GM03348 (cell line): Measurements from ENCODE around the gene SNORC.

Source experiments
- DNase-seq: peaks from one replicate; pipeline ENCODE4 v3.0.0; 2012; ENCODE audit warnings: low spot score

SNORC gene

DNA sequence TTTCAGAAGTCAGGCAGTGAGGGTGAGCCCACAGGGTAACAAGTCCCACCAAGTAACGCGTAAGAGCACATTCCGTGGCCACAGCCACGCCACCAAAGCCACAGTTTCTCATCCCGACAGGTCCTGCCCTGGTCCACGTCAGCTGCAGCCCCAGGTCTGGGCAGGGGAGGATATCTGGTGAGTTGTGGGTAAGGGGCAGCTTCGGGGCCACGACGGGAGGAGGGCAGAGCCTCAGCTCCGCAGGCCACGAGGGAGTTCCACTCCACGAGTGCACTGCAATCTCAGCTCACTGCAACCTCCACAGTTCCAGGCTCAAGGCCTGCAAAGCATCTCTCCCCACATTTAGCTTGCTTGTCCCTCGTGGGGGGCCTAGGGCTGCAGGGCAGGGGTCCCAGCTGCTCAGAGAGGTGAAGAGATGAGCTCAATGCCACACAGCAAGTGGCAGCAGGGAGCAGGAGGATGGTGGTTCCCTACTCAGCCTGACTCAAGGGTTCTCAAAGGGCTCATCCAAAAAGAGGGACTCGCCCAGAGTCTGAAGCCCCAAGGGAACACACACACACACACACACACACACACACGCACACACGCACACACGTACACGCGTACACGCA is 12.5 kb downstream of the SNORC start:
- DNase-seq, result no peak

DNA sequence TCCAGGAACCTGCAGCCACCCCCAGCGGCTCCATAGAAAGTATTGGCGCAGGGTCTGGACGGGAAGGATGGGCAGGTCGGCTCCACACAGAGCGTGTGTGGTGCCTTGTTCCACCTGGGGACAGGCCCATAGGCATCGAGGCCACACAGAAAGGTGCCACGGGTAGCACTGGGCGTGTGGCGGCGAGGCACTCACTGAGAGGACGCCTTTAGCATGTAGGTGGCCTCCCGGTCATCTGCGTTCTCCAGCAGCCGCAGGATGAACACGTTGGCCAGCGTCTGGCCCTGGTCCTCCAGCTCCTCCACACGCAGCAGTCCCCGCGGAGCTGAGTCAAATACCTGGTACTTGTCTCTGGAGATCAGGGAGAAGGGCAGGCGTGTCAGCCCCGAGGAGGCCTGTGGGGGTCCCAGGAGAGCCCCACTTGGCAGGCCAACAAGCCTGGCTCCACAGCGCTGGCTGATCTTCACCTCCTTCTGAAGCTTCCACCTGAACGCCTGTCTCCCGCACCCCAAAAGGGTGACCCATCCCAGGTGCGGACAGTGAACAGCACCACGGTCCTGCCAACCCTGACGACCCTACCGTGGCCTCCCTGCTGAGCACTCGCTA is 13.2 kb downstream of the SNORC start:
- DNase-seq, result no peak

DNA sequence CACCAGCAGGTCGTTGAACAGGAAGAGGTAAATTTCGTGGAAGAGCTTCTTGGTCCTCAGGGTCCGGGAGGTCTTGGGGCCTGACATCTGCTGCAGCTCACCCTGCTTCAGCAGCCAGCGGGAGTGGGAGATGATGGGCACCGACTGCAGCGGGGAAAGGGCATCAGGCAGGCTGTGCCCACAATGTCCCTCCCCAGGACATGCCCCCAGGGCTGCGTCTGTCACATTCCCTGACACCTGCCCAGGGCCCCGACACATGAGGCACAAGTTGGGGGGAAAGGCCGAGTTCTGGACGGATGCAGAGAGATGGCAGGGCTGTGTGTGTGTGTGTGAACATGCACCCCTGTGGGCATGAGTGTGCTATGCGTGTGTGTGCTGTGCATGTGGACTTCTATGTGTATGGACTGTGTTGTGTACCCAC is 13.9 kb downstream of the SNORC start:
- DNase-seq, result no peak

DNA sequence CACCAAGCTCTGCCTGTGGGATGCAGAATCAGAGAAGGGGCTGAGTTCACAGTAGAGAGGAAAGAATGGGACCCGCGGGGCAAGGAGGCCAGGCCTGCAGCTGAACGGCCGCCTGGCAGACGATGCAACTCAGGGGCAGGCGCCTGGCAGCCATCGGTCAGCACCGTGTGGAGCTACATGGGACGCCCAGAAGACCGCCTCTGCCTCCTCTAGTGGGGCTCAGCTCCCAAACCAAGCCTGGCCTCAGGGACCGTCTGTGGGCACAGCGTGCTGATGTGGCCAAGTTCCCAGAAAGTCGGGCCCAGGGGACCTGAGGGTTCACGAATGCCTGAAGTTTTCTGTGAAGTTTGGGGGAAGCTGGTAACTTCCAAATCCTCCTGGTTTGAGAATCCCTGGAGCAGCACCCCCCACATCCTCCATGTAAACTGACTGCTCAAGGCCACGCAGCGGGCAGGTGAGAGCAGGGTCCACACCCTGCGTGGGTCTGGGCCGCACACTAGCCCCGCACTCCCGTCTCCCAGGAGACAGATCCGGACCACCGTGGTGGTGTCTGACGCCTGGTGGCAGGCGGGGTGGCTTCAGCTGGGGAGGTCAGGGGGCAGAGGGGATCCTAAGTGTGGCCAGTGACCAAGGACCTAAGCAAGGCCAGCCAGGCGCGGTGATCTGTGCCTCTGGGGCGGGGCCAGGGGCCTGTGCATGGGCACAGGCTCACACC is 14.6 kb downstream of the SNORC start:
- no peak for DNase-seq

DNA sequence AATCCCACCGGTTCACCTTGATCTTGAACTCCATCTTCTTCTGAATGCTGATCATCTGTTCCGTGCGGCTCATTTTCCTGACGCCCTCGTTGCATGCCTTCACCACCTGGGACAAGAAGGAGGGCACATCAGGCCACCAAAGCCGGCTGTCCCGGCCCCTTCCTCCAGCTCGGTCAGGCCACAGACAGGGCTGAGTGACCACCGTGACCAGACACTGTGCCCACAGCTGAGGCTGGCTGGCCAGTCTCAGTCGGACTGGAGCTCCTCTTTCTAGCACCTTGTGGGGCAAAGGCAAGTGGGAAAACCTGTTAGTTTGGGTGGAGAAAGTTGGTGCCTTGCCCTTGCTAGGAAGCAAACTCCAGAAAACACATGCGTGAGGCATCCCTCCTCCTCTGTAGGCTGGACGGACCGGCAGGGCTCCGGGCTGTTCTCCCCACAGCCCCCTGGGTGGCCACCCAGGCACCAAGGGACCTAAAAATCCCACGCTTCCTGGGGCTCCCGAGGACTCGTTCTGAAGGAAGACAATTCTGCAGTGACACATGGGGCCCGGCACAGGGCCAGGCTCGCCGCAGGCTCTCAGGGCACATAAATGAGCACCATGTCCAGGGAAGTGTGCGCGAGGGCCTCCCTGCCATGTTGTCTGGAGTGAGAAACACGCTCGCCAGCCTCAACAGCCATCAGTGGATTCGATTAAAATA is 15.3 kb downstream of the SNORC start:
- DNase-seq, result no peak

DNA sequence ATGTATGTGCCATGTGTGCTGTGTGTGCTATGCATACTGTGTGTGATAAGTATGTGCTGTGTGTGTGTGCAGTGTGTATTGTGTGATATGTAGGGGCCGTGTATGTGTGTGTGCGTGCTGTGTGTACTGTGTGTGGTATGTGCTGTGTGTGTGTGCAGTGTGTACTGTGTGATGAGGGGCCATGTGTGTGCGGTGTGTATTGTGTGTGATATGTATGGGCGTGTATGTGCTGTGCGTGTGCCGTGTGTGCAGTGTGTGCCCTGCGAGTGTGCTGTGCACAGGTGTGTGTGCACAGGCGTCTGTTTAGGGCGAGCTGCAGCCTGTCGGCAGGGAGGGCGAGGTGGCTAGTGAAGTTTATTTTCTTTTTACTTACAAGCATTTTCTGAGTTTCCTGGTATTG is 16.1 kb downstream of the SNORC start:
- DNase-seq, result no peak

DNA sequence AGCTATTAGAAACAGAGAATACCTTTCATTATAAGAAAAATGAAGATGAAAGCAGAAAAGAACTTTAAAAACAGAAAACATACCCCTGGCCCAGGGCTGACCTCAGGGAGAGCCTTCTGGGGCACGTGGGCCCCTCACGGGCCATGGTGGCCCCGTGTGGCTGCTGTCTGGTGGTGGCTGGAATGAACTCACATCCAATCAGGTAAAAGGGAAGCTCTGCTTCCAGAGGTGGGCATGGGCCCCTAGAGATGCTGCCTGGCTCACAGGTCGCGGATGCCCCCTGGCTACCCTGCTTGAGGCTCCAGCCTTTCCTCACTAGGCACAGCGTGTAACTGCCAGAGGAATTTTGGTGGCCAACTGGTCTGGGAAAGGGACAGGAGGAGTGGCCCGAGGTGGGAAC is 16.6 kb downstream of the SNORC start:
- DNase-seq, result no peak

DNA sequence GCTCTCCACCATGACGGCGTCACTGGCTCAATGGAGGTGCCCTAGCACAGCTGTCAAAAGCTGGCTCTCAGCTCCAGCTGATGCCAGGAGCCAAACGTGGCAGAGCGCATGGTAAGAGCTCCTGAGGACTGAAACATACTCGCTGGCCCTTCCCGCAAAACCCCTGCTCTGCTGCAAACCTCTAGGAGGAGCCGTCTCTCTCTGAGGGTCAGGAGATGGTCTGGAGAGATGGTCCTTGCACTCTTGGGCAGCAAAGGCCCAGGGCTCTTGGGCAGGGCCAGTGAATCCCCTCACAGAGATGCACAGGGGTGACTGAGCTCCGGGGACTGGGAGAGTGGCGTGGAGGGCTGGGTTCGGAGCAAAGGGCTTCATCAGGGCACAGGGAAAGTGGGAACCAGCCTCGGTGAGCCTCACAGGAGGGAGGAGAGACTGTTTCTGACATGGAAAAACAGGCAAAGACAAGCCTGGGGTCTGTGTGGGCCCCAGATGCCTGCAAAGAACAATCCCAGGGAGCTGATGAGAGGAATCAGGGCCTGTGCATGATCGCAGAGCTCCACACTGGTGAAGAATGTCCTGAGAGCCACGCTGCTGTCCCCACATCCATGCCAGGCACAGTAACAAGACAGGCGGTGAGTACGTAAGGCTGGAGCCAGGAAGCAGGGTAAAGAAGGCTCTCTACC is 17.2 kb downstream of the SNORC start:
- DNase-seq, result no peak

DNA sequence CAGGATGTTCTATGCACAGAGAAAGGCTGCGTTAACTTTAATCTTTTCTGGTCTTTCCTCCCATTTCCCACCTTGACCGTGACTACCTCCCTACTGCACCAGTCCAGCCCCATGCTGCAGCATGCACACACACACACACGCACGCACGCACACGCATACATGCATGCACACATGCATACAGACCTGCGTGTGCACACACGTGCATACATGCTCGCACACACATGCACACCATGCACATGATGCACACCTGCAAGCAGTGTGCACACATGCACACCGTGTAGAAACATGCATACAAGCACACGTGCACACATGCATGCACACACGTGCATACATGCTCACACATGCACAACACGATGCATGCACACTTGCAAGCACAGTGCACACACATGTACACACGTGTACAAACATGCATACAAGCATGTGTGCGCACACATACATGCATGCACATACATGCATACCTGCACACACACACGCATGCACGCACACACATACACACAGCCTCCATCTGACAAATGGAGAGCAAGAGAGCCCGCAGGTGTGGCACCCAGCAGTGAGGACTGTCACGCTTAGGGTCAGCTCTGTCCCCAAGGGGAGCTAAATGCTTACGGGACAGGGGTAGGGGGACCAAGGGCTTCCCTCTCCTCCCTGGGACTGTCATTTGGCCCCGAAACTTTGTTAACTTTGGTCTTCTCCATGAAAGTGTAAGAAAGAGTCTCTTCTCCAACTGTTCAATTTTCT is 18.2 kb downstream of the SNORC start:
- DNase-seq, result no peak

DNA sequence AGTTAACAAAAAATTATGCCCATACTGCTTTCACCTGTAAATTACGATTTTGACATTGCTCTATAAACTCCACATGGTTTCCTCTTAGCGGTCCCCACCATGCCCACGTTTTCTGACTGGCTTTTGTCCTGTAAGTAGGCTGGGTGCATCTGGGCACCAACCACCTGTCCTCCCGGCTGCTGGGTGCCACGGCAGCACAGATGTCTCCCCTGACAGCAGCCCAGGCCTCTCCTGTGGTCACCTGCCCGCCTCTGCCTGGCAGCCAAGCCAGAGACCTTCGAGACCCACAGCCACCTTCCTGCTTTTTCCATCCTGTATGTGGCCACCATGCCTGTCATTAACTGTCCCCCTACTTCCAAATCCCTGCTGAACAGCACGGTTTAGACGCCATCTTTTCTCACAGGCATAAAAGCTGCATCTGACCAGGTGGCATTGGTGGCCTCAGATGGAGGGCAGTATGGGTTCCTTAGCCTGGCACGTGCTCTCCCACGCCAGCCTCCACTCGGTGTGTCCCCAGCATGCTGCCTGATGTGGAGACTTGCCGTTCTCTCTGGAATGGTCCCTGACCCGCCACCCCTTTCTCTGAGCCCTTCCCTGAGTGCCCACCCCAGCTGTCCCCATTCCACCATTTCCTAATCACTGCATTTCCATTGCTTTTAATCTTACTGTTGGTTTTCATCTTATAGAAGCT is 18.9 kb downstream of the SNORC start:
- DNase-seq, result no peak

DNA sequence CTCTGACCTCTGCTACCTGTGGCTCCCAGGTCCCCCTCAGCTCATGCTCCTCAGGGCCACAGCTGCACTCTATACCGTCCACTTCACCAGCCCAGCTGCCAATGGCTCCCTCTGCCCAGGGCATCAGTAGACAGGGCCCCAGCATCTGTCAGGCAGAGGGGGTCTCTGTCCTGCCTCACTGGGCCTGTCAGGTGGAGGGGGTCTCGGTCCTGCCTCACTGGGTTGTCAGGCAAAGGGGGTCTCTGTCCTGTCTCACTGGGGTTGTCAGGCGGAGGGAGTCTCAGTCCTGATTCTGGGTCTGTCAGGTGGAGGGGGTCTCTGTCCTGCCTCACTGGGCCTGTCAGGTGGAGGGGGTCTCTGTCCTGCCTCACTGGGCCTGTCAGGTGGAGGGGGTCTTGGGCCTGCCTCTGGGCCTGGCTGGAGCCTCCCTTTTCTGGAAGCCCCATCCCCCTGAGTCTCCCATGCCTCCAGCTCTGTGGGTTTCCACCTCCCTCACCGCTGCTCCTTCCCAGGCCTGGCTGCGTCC is 19.9 kb downstream of the SNORC start:
- DNase-seq, result no peak

DNA sequence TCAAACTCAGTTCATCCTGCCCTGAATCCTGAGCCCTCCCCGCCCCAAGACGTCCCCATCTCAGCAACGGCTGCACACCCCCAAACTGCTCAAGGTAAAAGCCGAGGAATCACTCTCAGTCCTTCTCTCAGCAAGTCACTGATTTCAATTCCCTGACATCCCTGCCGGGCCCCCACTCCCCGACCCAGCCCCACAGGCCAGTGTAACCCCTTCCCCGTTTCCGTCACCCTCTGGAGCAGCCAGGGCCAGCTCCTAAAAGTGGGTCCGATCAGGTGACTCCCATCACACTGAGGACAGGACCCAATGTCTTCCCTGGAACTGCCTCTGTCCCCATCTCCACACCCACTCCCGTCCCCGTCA is 20.5 kb downstream of the SNORC start:
- DNase-seq, result no peak

DNA sequence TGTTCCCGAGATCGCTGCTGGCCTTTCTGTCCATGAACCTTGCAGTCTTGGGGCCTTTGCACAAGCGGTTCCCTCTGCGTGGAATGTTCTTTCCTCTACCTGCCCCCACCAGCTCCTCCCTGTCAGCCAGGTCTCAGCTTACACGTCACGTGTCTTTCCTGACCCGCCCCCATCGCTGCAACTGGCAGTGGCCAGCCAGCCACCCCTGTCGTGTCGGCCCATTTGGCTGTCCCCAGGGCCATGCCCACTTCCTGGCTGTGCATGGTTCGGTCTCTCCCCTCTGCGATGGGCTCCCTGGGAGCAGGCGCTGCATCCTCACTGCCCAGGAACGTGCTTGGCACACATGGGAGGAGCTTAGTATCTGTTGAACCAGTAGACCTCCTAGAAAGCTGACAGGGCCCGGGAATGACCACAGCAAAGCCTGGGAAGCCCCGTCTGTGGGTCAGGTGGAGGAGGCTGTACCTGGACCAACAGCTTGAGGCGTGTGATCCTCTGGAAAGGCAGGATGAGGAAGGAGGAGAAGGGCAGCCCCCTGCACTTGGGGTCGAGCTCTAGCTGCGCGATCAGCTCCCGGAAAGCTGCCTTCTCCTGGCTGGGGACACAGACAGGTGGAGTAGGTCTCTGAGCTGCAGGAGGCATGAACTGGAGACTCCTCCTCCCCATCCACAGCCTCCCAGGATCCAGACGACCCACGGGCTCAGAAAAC is 21.0 kb downstream of the SNORC start:
- DNase-seq, result no peak

DNA sequence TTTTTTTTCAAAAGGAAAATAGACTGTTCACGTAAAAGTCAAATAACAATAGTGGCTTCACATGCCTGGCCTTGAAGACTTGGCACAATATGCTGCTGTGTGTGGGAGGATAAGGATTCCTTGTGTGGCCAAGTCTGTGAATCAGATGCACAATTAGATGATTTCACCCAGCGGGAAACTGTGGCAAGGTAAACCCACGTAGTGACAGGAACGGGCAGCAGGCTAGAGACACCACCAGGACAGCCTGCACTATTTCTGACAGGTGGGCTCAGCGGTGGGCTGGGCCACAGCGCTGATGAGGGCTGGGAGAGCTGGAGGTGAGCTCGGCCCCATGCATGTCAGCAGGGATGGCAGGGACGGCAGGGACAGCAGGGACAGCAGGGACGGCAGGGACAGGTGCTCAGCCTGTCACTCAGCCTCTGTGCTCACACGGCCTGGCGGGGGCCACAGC is 21.6 kb downstream of the SNORC start:
- DNase-seq, result peak; percentile 82

DNA sequence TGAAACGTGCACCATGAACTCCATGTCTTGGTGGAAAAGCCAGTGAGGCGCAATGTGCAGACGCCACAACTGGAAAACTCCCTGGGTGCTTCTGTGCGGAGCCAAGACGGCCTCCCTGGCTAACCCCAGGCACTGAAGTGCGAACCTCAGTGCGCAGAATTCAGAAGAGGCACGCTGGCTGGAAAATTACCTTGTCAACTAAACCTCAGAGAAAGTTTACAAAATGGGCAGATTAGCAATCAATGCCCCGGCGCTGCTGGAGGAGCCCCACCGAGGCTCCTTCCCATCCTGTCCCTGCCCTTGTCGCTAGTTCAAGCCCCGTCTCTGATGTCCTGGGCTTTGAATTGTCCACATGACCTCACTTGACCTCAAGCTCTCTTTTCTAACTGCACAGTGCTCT is 22.2 kb downstream of the SNORC start:
- no peak for DNase-seq

DNA sequence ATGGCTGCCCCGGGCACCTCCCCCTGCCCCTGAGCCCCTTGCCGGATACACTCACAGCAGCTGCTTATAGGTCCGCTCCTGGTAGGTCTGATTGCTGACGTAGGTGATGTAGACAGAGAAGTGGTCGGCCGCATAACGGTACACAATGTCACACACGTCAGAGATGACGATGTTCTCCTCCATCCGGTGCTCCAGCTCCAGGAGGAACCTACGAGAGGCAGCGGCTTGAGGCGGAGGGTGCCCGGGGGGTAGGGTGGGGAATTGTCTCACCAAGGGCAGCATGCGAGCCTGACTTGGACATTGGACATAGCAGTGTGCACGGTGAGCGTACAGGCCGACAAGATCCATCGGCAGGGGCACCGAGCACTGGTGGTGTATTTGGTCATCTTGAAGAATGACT is 22.8 kb downstream of the SNORC start:
- no peak for DNase-seq

DNA sequence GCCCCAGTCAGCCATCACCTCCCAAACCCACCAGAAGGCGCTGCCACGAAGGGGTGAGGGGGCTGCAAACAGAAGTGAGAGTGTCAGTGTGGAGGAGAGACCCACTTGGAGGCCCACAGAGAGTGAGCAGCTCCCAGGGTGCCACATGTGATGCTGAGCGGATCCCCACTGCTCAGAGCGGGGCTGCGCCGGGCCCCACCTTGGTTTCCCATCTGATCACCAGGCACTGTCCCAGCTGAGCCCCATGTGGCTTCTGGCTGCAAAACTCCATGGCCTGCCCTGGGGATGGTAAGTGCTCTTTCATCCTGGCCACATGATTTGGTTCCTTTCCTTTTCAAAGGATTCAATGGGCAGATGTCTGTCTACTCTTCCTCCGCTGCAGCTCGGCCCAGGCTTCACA is 23.8 kb downstream of the SNORC start:
- no peak for DNase-seq

DNA sequence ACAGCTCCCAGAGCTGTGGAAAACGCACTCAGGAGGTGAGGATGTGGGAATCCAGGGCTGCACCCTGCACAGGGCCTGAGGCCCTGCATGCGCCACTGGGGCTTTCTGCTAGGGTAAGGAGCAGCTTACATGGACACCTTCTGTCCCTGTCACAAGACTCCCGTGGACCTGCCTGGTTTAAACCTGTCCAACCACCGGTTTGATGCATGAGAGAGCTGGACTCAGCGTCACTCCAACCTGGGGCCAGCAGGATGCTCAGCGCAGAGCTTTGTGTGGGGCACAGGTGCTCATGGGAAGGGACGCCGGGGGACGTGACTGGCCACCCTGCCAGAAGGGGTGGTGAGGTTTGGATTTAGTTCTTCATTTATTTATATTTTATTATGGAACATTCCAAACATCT is 24.2 kb downstream of the SNORC start:
- DNase-seq, result no peak

DNA sequence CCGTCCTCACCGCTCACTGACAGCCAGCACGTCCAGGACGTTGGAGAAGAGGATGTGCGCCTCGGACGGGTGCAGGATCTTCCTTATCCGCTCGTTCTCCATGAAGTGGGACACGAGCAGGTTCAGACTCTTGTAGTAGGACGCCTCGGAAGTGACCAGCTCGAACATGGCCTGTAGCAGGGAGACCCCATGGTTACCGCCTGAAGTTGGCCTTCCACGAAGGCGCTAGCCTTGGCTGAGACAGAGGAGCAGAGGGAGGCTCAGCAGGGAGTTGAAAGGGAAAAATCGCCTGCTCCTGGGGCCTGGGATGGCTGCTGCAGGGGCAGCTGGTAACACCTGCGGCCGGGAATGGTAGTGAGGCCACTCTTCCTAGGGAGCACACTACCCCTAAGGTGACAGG is 24.7 kb downstream of the SNORC start:
- no peak for DNase-seq

DNA sequence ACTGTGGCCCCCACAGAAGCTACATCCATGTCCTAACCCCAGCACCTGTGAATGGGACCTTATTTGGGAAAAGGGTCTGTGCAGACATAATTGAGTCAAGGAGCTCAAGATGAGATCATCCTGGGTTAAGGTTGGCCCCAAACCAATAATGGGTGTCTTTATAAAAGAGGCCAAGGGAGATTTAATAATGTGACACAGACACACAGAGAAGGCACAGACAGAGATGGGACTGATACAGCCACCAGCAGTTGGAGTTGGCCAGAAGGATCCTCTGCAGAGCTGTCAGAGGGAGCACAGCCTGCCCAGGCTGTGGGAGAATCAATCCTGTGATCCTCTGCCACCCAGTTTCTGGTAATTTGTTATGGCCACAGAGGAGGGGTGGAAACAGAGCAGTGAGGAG is 26.0 kb downstream of the SNORC start:
- DNase-seq, result no peak
